Inflammatory macrophage treated with lipopolysaccharide for 4 hours (primary cell): ENCODE data around the gene PPIL4.
"Not testable (repeated sequence)": the region's sequence is repeated elsewhere in the genome, so short reads cannot be mapped to it uniquely, and the experiment has no call there.

ENCODE experiments used
- DNase-seq: peaks from one replicate; pipeline ENCODE4 v3.0.0-alpha.2; 2020

Gene PPIL4

GRCh38 chr6:149515494-149515893 lies 30.3 kb downstream of the PPIL4 start:
- DNase-seq: no peak

DNA sequence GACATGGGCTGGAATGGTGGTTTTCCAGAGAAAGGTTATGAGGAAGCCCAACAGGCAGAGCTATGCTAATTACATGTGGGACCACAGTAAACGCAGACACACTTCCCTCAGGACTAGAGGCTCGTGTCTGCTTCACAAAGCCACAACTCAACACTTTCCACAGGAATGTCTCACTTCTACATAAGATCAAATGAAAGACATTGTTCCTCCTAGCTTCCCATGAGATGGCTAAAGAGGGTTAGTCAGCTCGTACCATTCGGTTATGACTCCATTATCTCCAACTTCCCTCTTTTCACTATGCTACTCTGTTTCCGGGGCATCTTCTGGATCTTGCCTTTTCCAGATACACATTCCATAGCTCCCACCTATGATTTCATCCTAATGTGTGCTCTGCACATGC lies 31.9 kb downstream of the PPIL4 start:
- DNase-seq: peak; percentile 86

DNA sequence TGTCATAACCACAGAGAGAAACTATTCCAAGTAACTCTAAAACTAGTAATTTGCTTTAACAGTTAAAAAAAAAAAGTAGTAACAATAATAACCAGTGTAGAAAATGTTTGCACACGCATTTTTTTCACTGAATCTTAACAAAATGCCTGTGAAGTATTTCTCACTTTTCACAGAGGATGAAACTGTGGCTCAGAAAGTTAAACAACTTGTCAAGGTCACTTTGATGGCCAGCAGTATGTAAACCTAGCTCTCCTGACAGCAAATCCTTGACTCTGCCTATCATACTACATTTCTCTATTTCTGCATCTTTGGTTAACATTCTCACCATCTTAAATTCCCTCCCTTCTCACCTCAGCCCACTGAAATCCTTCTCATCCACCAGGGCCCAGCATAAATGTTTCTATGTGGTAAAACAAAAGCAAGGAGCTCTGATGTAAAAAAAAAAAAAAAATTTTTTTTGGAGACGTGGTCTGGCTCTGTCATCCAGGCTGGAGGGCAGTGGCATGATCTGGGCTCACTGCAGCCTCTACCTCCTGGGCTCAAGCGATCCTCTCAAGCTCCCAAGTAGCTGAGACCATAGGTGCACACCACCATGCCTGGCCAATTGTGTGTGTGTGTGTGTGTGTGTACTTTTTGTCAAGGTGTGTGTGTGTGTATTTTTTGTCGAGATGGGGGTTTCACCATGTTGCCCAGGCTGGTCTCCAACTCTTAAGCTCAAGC lies 34.9 kb downstream of the PPIL4 start:
- no peak for DNase-seq

DNA sequence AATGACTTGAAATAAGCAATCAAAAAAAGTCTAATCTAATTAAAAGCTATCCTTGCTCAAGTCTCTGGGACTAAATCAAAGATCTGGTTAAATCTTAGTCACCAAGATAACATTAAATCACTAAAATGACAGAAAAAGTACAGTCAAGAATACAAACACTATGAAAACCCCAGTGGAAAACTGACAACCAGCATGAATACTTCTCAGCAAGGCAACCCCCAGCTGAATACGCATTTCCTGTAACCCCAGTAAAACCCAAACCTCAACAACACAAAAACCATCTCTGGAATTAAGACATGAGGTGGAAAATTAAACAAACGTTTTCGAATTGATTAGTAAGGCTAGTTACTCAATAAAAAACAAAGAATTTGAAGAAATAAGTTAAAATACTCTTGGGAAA lies 37.4 kb downstream of the PPIL4 start:
- no peak for DNase-seq

GRCh38 chr6:149503872-149504271 lies 42.0 kb downstream of the PPIL4 start:
- DNase-seq: no peak

DNA sequence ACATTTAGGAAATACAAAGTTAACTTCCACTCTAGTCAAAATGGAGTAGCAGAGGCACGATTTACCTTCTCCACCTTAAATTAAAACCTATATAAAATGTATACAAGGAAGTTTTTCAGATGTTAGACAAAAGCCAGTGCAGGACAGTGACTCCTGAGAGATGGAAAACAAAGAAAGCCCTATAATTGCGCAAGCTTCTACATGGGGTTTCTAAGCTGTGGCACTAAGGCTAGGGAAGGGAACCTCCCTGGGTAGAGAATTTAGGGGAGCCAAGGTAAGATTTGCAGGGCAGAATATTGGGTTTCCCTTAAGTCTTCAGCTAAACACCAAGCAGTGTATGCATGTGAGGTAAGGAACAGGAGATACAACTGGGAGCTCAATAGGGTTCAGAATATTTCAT lies 42.6 kb downstream of the PPIL4 start:
- no peak for DNase-seq

DNA sequence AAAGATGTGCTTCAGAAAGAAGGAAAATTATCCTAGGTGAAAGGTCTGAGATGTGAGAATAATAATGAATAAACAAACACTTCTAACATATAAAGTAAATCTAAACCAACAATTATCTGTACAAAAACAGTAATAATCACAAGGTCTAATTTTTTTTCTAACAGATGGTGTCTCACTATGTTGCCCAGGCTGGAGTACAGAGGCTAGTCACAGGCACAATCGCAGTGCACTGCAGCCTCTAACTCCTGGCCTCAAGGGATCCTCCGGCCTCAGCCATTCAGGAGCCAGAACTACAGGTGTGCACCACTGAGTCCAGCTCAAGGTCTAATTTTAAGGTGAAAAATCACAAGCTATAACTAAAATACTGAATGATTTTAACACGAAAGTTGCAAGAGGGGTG lies 44.1 kb downstream of the PPIL4 start:
- no peak for DNase-seq

DNA sequence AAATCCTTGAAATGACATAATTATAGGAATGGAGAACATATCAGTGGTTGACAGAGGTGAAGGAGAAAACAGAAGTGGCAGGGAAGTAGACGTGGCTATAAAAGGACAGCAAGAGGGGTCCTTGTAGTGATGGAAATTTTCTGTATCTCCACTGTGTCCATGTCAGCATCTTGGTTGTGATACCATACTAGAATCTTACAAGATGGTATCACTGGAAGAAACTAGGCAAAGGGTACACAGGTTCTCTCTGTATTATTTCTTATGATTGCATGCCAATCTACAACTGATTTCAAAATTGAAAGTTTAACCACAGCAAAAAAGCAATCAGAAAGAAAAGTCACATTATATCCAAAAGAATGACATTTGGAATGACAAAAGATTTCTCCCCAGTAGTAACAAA lies 44.6 kb downstream of the PPIL4 start:
- no peak for DNase-seq

- peak; percentile 75 for DNase-seq
Measured at GRCh38 chr6:149500096-149500495, 45.7 kb downstream of the PPIL4 start.

- DNase-seq: peak; percentile 69
Measured at GRCh38 chr6:149499066-149499465, 46.8 kb downstream of the PPIL4 start.

DNA sequence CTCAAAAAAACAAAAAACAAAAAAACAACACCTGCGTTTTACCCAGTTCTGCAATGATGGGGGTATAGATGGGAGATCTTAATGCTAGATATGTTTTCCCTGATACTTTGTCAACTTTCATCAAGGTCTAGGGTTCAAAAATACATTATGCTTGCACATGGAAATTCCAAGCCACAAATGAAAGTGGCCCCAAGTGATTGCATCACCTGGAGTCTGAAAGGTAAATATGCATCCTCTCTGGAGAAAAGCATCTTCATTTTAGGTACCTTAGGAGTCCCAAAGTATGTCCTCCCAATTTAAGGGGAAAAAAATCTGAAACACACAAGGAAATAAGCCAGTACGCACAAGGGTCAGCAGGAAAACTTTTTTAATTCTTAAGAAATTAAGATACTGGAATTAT lies 48.5 kb downstream of the PPIL4 start:
- no peak for DNase-seq

DNA sequence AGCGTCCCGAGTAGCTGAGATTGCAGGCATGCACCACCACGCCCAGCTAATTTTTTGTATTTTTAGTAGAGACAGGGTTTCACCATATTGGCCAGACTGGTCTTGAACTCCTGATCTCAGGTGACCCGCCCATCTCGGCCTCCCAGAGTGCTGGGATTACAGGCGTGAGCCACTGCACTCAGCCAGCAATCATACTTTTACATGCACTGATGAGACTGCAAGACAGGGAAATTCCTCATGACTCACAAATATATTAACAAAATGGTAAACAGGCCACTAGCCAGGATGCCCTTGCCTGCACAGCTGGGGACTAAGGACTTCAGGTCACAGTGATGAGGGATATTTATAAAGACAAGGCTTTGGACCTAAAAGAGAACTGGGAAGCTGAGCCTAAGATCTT lies 49.2 kb downstream of the PPIL4 start:
- DNase-seq: peak; percentile 28

DNA sequence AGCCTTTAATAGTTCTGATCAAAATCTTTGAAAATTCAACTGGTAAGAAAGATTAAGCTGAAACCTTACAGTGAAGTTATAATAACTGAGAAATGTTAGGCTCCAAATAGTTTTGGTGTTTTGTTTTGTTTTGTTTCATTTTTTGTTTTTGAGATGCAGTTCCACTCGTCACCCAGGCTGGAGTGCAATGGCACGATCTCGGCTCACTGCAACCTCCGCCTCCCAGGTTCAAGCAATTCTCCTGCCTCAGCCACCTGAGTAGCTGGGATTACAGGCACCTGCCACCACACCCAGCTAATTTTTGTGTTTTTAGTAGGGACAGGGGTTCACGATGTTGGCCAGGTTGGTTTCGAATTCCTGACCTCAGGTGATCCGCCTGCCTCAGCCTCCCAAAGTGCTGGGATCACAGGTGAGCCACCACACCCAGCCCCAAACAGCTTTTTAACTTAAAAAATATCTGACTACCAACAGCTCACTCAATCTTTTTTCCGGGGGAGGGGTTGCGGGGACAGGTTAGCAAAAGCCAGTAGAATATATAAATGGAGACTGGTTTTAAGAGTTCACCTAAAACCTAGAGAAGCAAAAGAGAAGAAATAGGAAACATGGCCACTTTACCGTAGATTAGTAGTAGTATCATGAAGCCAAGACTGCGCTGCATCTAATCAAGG lies 50.4 kb downstream of the PPIL4 start:
- not testable (repeated sequence) for DNase-seq

- peak; percentile 29 for DNase-seq
Measured at GRCh38 chr6:149494810-149495209, 51.0 kb downstream of the PPIL4 start.

- peak; percentile 37 for DNase-seq
Measured at GRCh38 chr6:149493761-149494320, 52.0 kb downstream of the PPIL4 start.

GRCh38 chr6:149492798-149493343 lies 53.0 kb downstream of the PPIL4 start:
- DNase-seq: no peak

GRCh38 chr6:149489967-149490366 lies 55.9 kb downstream of the PPIL4 start:
- DNase-seq: no peak

GRCh38 chr6:149488815-149489214 lies 57.0 kb downstream of the PPIL4 start:
- peak; percentile 78 for DNase-seq

DNA sequence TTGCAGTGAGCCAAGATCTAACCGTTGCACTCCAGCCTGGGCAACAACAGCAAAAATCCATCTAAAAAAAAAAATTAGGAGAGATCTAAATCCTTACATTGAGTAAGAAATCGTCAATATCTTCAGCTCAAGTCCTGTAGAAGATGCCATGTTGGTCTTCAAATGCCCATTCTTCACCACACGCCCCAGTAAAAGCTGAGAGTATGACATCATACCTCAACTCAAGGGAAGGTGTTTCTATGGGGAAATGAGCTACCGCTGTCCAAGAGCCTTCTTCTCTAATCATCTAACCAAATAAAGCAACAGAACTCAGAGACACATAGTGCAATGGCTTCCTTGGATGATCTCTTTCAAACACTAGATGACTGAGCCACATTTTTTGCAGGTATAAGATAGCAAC lies 58.5 kb downstream of the PPIL4 start:
- no peak for DNase-seq

DNA sequence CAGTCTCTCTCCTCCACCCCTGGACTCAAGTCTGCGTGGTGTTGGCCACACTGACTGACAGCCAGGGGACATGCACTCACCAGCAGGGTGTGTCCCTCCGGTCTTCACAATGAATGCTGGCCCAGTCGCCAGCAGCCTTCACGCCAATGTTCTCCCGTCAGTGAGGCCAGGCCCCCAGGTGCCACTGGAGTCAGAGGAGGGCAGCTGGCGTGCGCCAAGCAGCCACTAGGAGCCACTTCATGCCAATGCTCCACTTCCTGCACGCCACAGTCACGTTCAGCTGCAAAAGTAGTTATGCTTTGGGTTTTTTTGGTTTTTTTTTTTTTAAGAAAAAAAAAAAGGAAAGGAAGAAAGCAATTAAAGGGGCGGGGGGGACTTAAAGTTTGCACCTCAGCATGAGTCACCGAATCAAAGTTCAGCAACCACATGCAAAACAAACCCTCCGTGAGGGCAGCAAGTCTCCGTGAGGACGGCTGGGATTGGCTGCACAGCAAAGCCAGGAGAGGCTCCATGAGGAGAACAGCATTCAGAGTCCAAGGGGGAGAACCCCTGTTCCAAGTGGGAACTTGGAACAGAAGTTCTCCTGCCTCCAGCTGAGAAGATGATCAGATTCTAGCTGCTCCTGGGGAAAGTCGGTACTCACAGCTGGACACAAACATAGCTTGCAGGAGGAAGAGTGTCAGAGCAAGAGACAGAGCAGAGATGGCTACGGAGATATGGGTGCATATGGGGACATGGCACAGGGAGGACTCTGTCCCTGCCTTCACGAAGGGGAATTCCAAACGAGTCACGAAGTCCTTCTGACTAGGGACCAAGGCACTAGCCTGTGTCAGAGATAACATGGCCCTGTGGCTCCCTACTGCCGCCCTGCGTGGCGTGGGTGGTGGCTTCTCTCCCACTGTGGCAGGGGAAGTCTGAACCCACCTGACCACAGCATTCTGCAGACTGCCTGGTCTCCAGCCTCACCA lies 60.8 kb downstream of the PPIL4 start, which contains the start of gene ZC3H12D:
ZC3H12D (minus strand) TSS at position 282 of the 968 bp plus-strand sequence. CDS start 10,471 bp downstream, outside the sequence.
- peak; percentile 86 for DNase-seq

DNA sequence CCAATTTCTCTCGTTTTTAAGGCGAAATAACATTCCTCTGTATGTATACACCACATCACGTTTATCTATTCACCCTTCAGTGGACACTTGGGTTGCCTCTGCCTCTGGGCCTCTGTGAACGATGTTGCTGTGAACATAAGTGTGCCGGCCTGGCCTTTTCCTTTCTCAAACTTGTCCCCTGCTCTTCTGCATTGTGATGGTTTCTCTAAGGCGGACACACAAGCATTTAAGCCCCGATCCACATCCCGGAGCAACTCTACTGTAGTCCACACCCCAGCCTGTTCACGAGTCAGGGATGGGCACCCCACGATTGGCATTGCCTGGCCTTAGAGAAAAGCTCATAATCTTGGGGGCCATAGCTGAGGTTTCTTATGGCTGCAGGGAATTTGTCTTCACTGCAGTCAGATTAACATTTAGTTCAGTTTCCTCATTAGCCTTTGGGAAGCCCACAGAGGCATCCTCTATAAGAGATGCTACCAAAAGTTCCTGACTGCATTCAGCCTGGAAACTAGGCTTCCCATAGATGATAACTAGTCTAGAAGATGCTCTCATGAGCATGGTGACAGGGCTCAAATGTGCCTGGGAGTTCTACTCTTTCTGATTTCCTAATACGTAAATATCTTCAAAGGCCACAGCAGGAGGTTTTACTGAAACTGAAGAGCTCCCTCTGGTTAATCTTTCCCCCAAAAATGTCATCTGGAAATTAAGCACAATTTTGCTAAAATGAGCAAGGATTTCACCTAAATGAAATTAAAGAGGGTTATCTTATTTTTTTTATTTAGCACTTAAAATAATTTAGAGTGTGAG lies 61.8 kb downstream of the PPIL4 start:
- DNase-seq: peak; percentile 17

- DNase-seq: peak; percentile 83
Measured at GRCh38 chr6:149483334-149483725, 62.5 kb downstream of the PPIL4 start.
